HG03342 (cell line): ENCODE data around the gene NT5C1A.

Experiments used
- ATAC-seq: cut with Tn5 transposase; IDR thresholded peaks from one replicate; pipeline ENCODE4 v1.9.1; 2021; ENCODE audit warnings: mild to moderate bottlenecking, moderate library complexity; ENCODE audit not compliant: unreplicated experiment

Gene NT5C1A

GRCh38 chr1:39690225-39690624 lies 18.3 kb upstream of the NT5C1A start:
- ATAC-seq = no peak

- ATAC-seq = no peak
These were observed 17.7 kb upstream of the NT5C1A start for GRCh38 chr1:39689635-39690034.

- ATAC-seq = no peak
These were observed 17.3 kb upstream of the NT5C1A start for GRCh38 chr1:39689214-39689613.

GRCh38 chr1:39688706-39689105 lies 16.8 kb upstream of the NT5C1A start:
- no peak for ATAC-seq

GRCh38 chr1:39687243-39687642 lies 15.3 kb upstream of the NT5C1A start:
- ATAC-seq = no peak

GRCh38 chr1:39685071-39685470 lies 13.2 kb upstream of the NT5C1A start:
- ATAC-seq = no peak

- no peak for ATAC-seq
These were observed 12.4 kb upstream of the NT5C1A start for GRCh38 chr1:39684313-39684664.

- ATAC-seq = no peak
These were observed 11.8 kb upstream of the NT5C1A start for GRCh38 chr1:39683591-39684312.

GRCh38 chr1:39681999-39682398 lies 10.1 kb upstream of the NT5C1A start:
- ATAC-seq = no peak

- ATAC-seq = no peak
These were observed 9.4 kb upstream of the NT5C1A start for GRCh38 chr1:39681294-39681693.

GRCh38 chr1:39680751-39681150 lies 8.8 kb upstream of the NT5C1A start:
- no peak for ATAC-seq

- no peak for ATAC-seq
These were observed 7.9 kb upstream of the NT5C1A start for GRCh38 chr1:39679821-39680220.

GRCh38 chr1:39678889-39679288 lies 7.0 kb upstream of the NT5C1A start:
- ATAC-seq = no peak

- ATAC-seq = no peak
These were observed 5.7 kb upstream of the NT5C1A start for GRCh38 chr1:39677645-39678044.

GRCh38 chr1:39676948-39677548 lies 5.1 kb upstream of the NT5C1A start:
- no peak for ATAC-seq

- ATAC-seq = no peak
These were observed 3.3 kb upstream of the NT5C1A start for GRCh38 chr1:39675220-39675619.

GRCh38 chr1:39673215-39673614 lies 1.3 kb upstream of the NT5C1A start:
- ATAC-seq = no peak

GRCh38 chr1:39672551-39672947 lies 642 bp upstream of the NT5C1A start:
- no peak for ATAC-seq

- ATAC-seq = no peak
These were observed 494 bp downstream of the NT5C1A start for GRCh38 chr1:39671433-39671792.

- no peak for ATAC-seq
These were observed 1.2 kb downstream of the NT5C1A start for GRCh38 chr1:39670689-39671088.

GRCh38 chr1:39668894-39669293 lies 3.0 kb downstream of the NT5C1A start:
- no peak for ATAC-seq

GRCh38 chr1:39668111-39668510 lies 3.8 kb downstream of the NT5C1A start:
- no peak for ATAC-seq

GRCh38 chr1:39666772-39667171 lies 5.1 kb downstream of the NT5C1A start:
- peak; percentile 76 for ATAC-seq
